Measurements from ENCODE around the gene FBLN1. TPM values are rescaled to one million over a fixed set of nuclear protein-coding genes. Genes with fewer than 3 reads are reported as not detected.

FBLN1 gene
- total and polyA plus RNA-seq, 9 of the 15 experiments (the other 6 are each of a cell fraction or from before 2014, with no cell fraction given) = 0.66 TPM; not detected in 8

GRCh38 chr22:45636683-45637082 is 134.0 kb downstream of the FBLN1 start:
- no peak overlapping the region for H3K4me3 ChIP-seq
- WGBS (ENCODE audit: insufficient coverage, low coverage, missing lambda C conversion rate) = 4% methylated on average over 7 of the region's 7 CpGs
- POLR2A ChIA-PET = no interaction called here
- FAIRE-seq = no peak
- DNase-seq (ENCODE audit: extremely low read depth in 1 of 4, low spot score in 3 of 4) = no peak
- ATAC-seq = no peak
- H3K27me3 ChIP-seq (ENCODE audit: control insufficient read depth in 2 of 2, insufficient read depth in 2 of 2, low read length in 2 of 2) = peaks cover 6 to 44% of the 10 kb centered on the region in 2 experiments; a peak in 2 of 5 replicates
- no peak overlapping the region for H3K27ac ChIP-seq (ENCODE audit: extremely low read depth, low read depth, low read length)
- TF ChIP-seq BHLHE40 (IDR thresholded peaks at IDR 0.05; ENCODE audit: low read length) (peak; percentile 17; the same call in 1 of the 2 replicates), SUPT5H (IDR thresholded peaks at IDR 0.05) (no peak), ZNF274 (IDR thresholded peaks at IDR 0.05; ENCODE audit: borderline replicate concordance, low read depth, low read length) (no peak), TEAD4 (IDR thresholded peaks at IDR 0.05; ENCODE audit: low read length) (peak; percentile 22; the same call in 1 of the 2 replicates), TEAD4 (CRISPR knock-in tag; IDR thresholded peaks at IDR 0.05; ENCODE audit: borderline replicate concordance) (no peak), TCF3 (CRISPR knock-in tag; IDR thresholded peaks at IDR 0.05) (0 out of 2 replicates have a peak, but pooled peaks have one; percentile 17), CEBPG (CRISPR knock-in tag; IDR thresholded peaks at IDR 0.05) (no peak), CEBPG (tag; conservative IDR thresholded peaks at IDR 0.05 in 1 of 2, IDR thresholded peaks at IDR 0.05 in 1 of 2) (0 out of 4 replicates have a peak, but pooled peaks of 1 of the 2 experiments have one; percentile 7), CXXC5 (CRISPR knock-in tag; IDR thresholded peaks at IDR 0.05) (0 out of 2 replicates have a peak, but pooled peaks have one; percentile 26), TAL1 (IDR thresholded peaks at IDR 0.05) (peak; percentile 61), ARID1B (IDR thresholded peaks at IDR 0.05) (peak; percentile 58), CEBPB (tag; IDR thresholded peaks at IDR 0.05) (peak; percentile 66), CBFA2T3 (IDR thresholded peaks at IDR 0.05) (peak; percentile 44; the same call in 1 of the 2 replicates)
- CTCF ChIA-PET (ENCODE audit: low intra/inter-chr PET ratio) = no interaction called here
- no peak overlapping the region; the same call in 1 of the 2 replicates for H3K4me2 ChIP-seq (ENCODE audit: insufficient read depth, low read length)
- in situ Hi-C loops (cut with MboI) (no loop called here), intact Hi-C loops (cut with micrococcal nuclease) (no loop called here)
- no peak overlapping the region for H2AFZ ChIP-seq (ENCODE audit: low read depth, low read length)
- no peaks in the 10 kb centered on the region for H3K9me3 ChIP-seq (replicated peaks; ENCODE audit: control insufficient read depth, insufficient read depth, low read depth, low read length)
- no peaks in the 10 kb centered on the region for H3K79me2 ChIP-seq (ENCODE audit: control insufficient read depth, insufficient read depth, low read length)
- no peaks in the 10 kb centered on the region for H4K20me1 ChIP-seq (replicated peaks; ENCODE audit: control insufficient read depth, insufficient read depth, low read length)
- H3K36me3 ChIP-seq (ENCODE audit: control insufficient read depth, insufficient read depth, low read length) = no peaks in the 10 kb centered on the region
- H3K9me1 ChIP-seq (ENCODE audit: control insufficient read depth, insufficient read depth, low read length) = no peaks in the 10 kb centered on the region
- H3K4me1 ChIP-seq (replicated peaks in 1 of 2; ENCODE audit: control insufficient read depth in 2 of 2, insufficient read depth in 2 of 2, low read length in 2 of 2) = peaks cover 13 to 20% of the 10 kb centered on the region in 2 experiments
- no TSS peak for BruUV-seq (replicated peaks)
- H3K9ac ChIP-seq (ENCODE audit: insufficient read depth in 1 of 2, low read depth in 2 of 2, low read length in 2 of 2) = no peak overlapping the region

Data from K562 (cell line).